Astrocyte (in vitro differentiated cells and primary cell): Measurements from ENCODE around the gene ZBP1.

Experiments used
- CTCF ChIP-seq: IDR thresholded peaks from 2 replicates; pipeline ENCODE4 v1.5.1; 2011; ENCODE audit warnings: low read depth, mild to moderate bottlenecking, inconsistent platforms, low read length, moderate library complexity; ENCODE audit not compliant: insufficient read depth
- EZH2 ChIP-seq: IDR thresholded peaks from 2 replicates; pipeline ENCODE4 v1.6.1; 2012; ENCODE audit warnings: mild to moderate bottlenecking, low read length, inconsistent platforms; ENCODE audit not compliant: insufficient read depth

- TF ChIP-seq CTCF (no peak), EZH2 (no peak)
These were observed 43.0 kb upstream of the ZBP1 start for GRCh38 chr20:57663241-57663640.
